Forelimb muscle (tissue), 1 donor: ENCODE data around the gene TENM3. TPM values are rescaled to one million over a fixed set of nuclear protein-coding genes. Genes with fewer than 3 reads are reported as not detected.
"Not testable (repeated sequence)": the region's sequence is repeated elsewhere in the genome, so short reads cannot be mapped to it uniquely, and the experiment has no call there.

Source experiments
- DNase-seq: peaks from one replicate; pipeline ENCODE4 v3.0.0-alpha.2; 2013; ENCODE audit warnings: low read depth
- polyA plus RNA-seq: library from polyadenylated mRNA; unstranded; fragments of 120-200 nt; gene quantifications from one replicate; pipeline ENCODE4 v1.2.1, GENCODE V29; 2013; ENCODE audit not compliant: insufficient read length

Gene TENM3
- polyA plus RNA-seq, 1 donor = 15.3 TPM

- no peak for DNase-seq
Measured at GRCh38 chr4:182228991-182229577, 14.1 kb upstream of the TENM3 start.

GRCh38 chr4:182230256-182230655 lies 12.9 kb upstream of the TENM3 start:
- no peak for DNase-seq

- no peak for DNase-seq
Measured at GRCh38 chr4:182231080-182231479, 12.1 kb upstream of the TENM3 start.

GRCh38 chr4:182231496-182231895 lies 11.7 kb upstream of the TENM3 start:
- DNase-seq = no peak

- DNase-seq = no peak
Measured at GRCh38 chr4:182233310-182234090, 9.7 kb upstream of the TENM3 start.

- DNase-seq = no peak
Measured at GRCh38 chr4:182235021-182235795, 8.0 kb upstream of the TENM3 start.

GRCh38 chr4:182236186-182236585 lies 7.0 kb upstream of the TENM3 start:
- DNase-seq = no peak

GRCh38 chr4:182237010-182237409 lies 6.2 kb upstream of the TENM3 start:
- DNase-seq = not testable (repeated sequence)

- no peak for DNase-seq
Measured at GRCh38 chr4:182238355-182238931, 4.8 kb upstream of the TENM3 start.

GRCh38 chr4:182240161-182241130 lies 2.8 kb upstream of the TENM3 start:
- no peak for DNase-seq

GRCh38 chr4:182242260-182242659 lies 942 bp upstream of the TENM3 start:
- DNase-seq = not testable (repeated sequence)

- DNase-seq = no peak
Measured at GRCh38 chr4:182242787-182243186, 415 bp upstream of the TENM3 start.

- no peak for DNase-seq
Measured at GRCh38 chr4:182245041-182245440, 1.8 kb downstream of the TENM3 start.

- DNase-seq = no peak
Measured at GRCh38 chr4:182245541-182246215, 2.5 kb downstream of the TENM3 start.

GRCh38 chr4:182246401-182247205 lies 3.4 kb downstream of the TENM3 start:
- DNase-seq = no peak

- no peak for DNase-seq
Measured at GRCh38 chr4:182248295-182248694, 5.1 kb downstream of the TENM3 start.

GRCh38 chr4:182250446-182250845 lies 7.2 kb downstream of the TENM3 start:
- DNase-seq = no peak

GRCh38 chr4:182251116-182251515 lies 7.9 kb downstream of the TENM3 start:
- no peak for DNase-seq

- no peak for DNase-seq
Measured at GRCh38 chr4:182252220-182252619, 9.0 kb downstream of the TENM3 start.
